ENCODE measurements around the gene ADM.

Gene ADM

GRCh38 chr11:10310301-10310841 lies 5.5 kb downstream of the ADM start:
- no peak for DNase-seq

GRCh38 chr11:10311802-10312201 lies 6.9 kb downstream of the ADM start:
- no peak for DNase-seq

GRCh38 chr11:10314199-10315072 lies 9.6 kb downstream of the ADM start:
- DNase-seq: no peak

- no peak for DNase-seq
These were observed 10.2 kb downstream of the ADM start for GRCh38 chr11:10315083-10315482.

GRCh38 chr11:10317151-10317755 lies 12.4 kb downstream of the ADM start:
- no peak for DNase-seq

- no peak for DNase-seq
These were observed 13.1 kb downstream of the ADM start for GRCh38 chr11:10317776-10318526.

- no peak for DNase-seq
These were observed 13.6 kb downstream of the ADM start for GRCh38 chr11:10318527-10318802.

- no peak for DNase-seq
These were observed 15.1 kb downstream of the ADM start for GRCh38 chr11:10319702-10320558.

GRCh38 chr11:10320736-10321465 lies 16.0 kb downstream of the ADM start:
- DNase-seq: no peak

- DNase-seq: no peak
These were observed 17.5 kb downstream of the ADM start for GRCh38 chr11:10322401-10322800.

GRCh38 chr11:10322830-10323792 lies 18.2 kb downstream of the ADM start:
- DNase-seq: no peak

GRCh38 chr11:10323793-10324170 lies 18.9 kb downstream of the ADM start:
- no peak for DNase-seq

- DNase-seq: no peak
These were observed 19.6 kb downstream of the ADM start for GRCh38 chr11:10324474-10324873.

- no peak for DNase-seq
These were observed 20.6 kb downstream of the ADM start for GRCh38 chr11:10325277-10326011.

- no peak for DNase-seq
These were observed 21.4 kb downstream of the ADM start for GRCh38 chr11:10326012-10326964.

- DNase-seq: no peak
These were observed 22.4 kb downstream of the ADM start for GRCh38 chr11:10327254-10327653.

GRCh38 chr11:10328314-10329098 lies 23.6 kb downstream of the ADM start:
- DNase-seq: no peak

GRCh38 chr11:10329356-10329755 lies 24.5 kb downstream of the ADM start:
- DNase-seq: no peak
